IPS-18a (cell line): Measurements from ENCODE around the gene NOS1AP.

ENCODE experiments used
- H3K27ac ChIP-seq: one replicate; pipeline ENCODE4 v1.5.1; 2013; ENCODE audit warnings: low read length
- H3K27me3 ChIP-seq: one replicate; pipeline ENCODE4 v1.6.1; 2013; ENCODE audit warnings: mild to moderate bottlenecking, low read length; ENCODE audit not compliant: control insufficient read depth, insufficient read depth
- H3K36me3 ChIP-seq: one replicate; pipeline ENCODE4 v1.6.1; 2013; ENCODE audit warnings: low read depth, low read length; ENCODE audit not compliant: control insufficient read depth
- H3K4me1 ChIP-seq: one replicate; pipeline ENCODE4 v1.6.1; 2013; ENCODE audit warnings: low read depth, low read length; ENCODE audit not compliant: control insufficient read depth
- H3K4me3 ChIP-seq: one replicate; pipeline ENCODE4 v1.5.1; 2013; ENCODE audit warnings: low read length
- H3K9ac ChIP-seq: one replicate; pipeline ENCODE4 v1.6.1; 2013; ENCODE audit warnings: mild to moderate bottlenecking, low read length, moderate library complexity
- H3K9me3 ChIP-seq: one replicate; pipeline ENCODE4 v1.6.1; 2013; ENCODE audit warnings: low read depth, low read length; ENCODE audit not compliant: control insufficient read depth

The NOS1AP gene

GRCh38 chr1:162376691-162377090 lies 307.2 kb downstream of the NOS1AP start, which contains the start of gene SPATA46:
Gene SPATA46 (minus strand): TSS chr1:162376854. CDS start chr1:162376790, 64 bp downstream.
- Histone ChIP-seq H3K36me3 (no peaks in the 10 kb centered on the region), H3K27ac (no peak within 1 kb of the TSS), H3K9me3 (no peaks in the 10 kb centered on the region), H3K27me3 (no peaks in the 10 kb centered on the region), H3K4me1 (no peaks in the 10 kb centered on the region), H3K9ac (no peak within 1 kb of the TSS), H3K4me3 (no peak within 1 kb of the TSS)

GRCh38 chr1:162380061-162380846 lies 310.8 kb downstream of the NOS1AP start:
- Histone ChIP-seq H3K9ac (no peak overlapping the region), H3K4me3 (no peak overlapping the region), H3K27me3 (no peaks in the 10 kb centered on the region), H3K36me3 (peaks cover 3% of the 10 kb centered on the region), H3K9me3 (no peaks in the 10 kb centered on the region), H3K4me1 (no peaks in the 10 kb centered on the region), H3K27ac (no peak overlapping the region)

GRCh38 chr1:162381383-162381782 lies 311.9 kb downstream of the NOS1AP start, which contains the start of gene C1orf226:
Gene C1orf226 (plus strand): TSS chr1:162381728. CDS start chr1:162381902, 174 bp downstream.
- Histone ChIP-seq H3K27me3 (no peaks in the 10 kb centered on the region), H3K4me1 (no peaks in the 10 kb centered on the region)

GRCh38 chr1:162381941-162382750 lies 312.7 kb downstream of the NOS1AP start:
- no peaks in the 10 kb centered on the region for H3K4me1 ChIP-seq
- H3K9me3 ChIP-seq = no peaks in the 10 kb centered on the region
- no peak overlapping the region for H3K4me3 ChIP-seq
- H3K36me3 ChIP-seq = peaks cover 3% of the 10 kb centered on the region
- no peak overlapping the region for H3K27ac ChIP-seq
- no peaks in the 10 kb centered on the region for H3K27me3 ChIP-seq
- no peak overlapping the region for H3K9ac ChIP-seq

More at GRCh38 chr1:162381383-162381782, 311.9 kb downstream of the NOS1AP start, which contains the start of gene C1orf226:
- H3K36me3 ChIP-seq = peaks cover 3% of the 10 kb centered on the region
- no peak within 1 kb of the TSS for H3K9ac ChIP-seq
- H3K4me3 ChIP-seq = no peak within 1 kb of the TSS
- no peak within 1 kb of the TSS for H3K27ac ChIP-seq
- no peaks in the 10 kb centered on the region for H3K9me3 ChIP-seq

GRCh38 chr1:162383091-162383490 lies 313.6 kb downstream of the NOS1AP start:
- Histone ChIP-seq H3K9me3 (no peaks in the 10 kb centered on the region), H3K27me3 (no peaks in the 10 kb centered on the region), H3K4me3 (no peak overlapping the region), H3K36me3 (peaks cover 3% of the 10 kb centered on the region), H3K27ac (no peak overlapping the region), H3K4me1 (peaks cover 4% of the 10 kb centered on the region), H3K9ac (no peak overlapping the region)

- Histone ChIP-seq H3K4me3 (no peak overlapping the region), H3K4me1 (peaks cover 4% of the 10 kb centered on the region), H3K9ac (no peak overlapping the region), H3K27me3 (no peaks in the 10 kb centered on the region), H3K9me3 (no peaks in the 10 kb centered on the region), H3K36me3 (peaks cover 3% of the 10 kb centered on the region), H3K27ac (no peak overlapping the region)
Observed at GRCh38 chr1:162383516-162383915, 314.0 kb downstream of the NOS1AP start.

GRCh38 chr1:162384116-162384515 lies 314.6 kb downstream of the NOS1AP start:
- H3K9me3 ChIP-seq = no peaks in the 10 kb centered on the region
- peaks cover 4% of the 10 kb centered on the region for H3K4me1 ChIP-seq
- no peak overlapping the region for H3K4me3 ChIP-seq
- H3K27ac ChIP-seq = no peak overlapping the region
- H3K36me3 ChIP-seq = peaks cover 3% of the 10 kb centered on the region
- no peaks in the 10 kb centered on the region for H3K27me3 ChIP-seq
- no peak overlapping the region for H3K9ac ChIP-seq

- Histone ChIP-seq H3K4me1 (peaks cover 4% of the 10 kb centered on the region), H3K4me3 (no peak overlapping the region), H3K9ac (no peak overlapping the region), H3K27me3 (no peaks in the 10 kb centered on the region), H3K9me3 (no peaks in the 10 kb centered on the region), H3K36me3 (peaks cover 3% of the 10 kb centered on the region), H3K27ac (no peak overlapping the region)
Observed at GRCh38 chr1:162384601-162385279, 315.2 kb downstream of the NOS1AP start.

GRCh38 chr1:162385280-162385623 lies 315.8 kb downstream of the NOS1AP start:
- Histone ChIP-seq H3K36me3 (peaks cover 3% of the 10 kb centered on the region), H3K9me3 (no peaks in the 10 kb centered on the region), H3K4me1 (peaks cover 4% of the 10 kb centered on the region), H3K27me3 (no peaks in the 10 kb centered on the region), H3K9ac (no peak overlapping the region), H3K27ac (no peak overlapping the region), H3K4me3 (no peak overlapping the region)

- Histone ChIP-seq H3K27ac (no peak overlapping the region), H3K9ac (no peak overlapping the region)
Observed at GRCh38 chr1:162385702-162386101, 316.2 kb downstream of the NOS1AP start.

More at GRCh38 chr1:162385702-162386101, 316.2 kb downstream of the NOS1AP start:
- H3K9me3 ChIP-seq = no peaks in the 10 kb centered on the region
- H3K4me3 ChIP-seq = no peak overlapping the region
- peaks cover 4% of the 10 kb centered on the region for H3K4me1 ChIP-seq
- H3K36me3 ChIP-seq = peaks cover 3% of the 10 kb centered on the region
- no peaks in the 10 kb centered on the region for H3K27me3 ChIP-seq
